ENCODE results near the gene GNG14. TPM values are rescaled to one million over a fixed set of nuclear protein-coding genes. Genes with fewer than 3 reads are reported as not detected.

GNG14 gene
- total and polyA plus RNA-seq, 10 of the 15 experiments (the other 5 are each of a cell fraction or from before 2014, with no cell fraction given): not detected

DNA sequence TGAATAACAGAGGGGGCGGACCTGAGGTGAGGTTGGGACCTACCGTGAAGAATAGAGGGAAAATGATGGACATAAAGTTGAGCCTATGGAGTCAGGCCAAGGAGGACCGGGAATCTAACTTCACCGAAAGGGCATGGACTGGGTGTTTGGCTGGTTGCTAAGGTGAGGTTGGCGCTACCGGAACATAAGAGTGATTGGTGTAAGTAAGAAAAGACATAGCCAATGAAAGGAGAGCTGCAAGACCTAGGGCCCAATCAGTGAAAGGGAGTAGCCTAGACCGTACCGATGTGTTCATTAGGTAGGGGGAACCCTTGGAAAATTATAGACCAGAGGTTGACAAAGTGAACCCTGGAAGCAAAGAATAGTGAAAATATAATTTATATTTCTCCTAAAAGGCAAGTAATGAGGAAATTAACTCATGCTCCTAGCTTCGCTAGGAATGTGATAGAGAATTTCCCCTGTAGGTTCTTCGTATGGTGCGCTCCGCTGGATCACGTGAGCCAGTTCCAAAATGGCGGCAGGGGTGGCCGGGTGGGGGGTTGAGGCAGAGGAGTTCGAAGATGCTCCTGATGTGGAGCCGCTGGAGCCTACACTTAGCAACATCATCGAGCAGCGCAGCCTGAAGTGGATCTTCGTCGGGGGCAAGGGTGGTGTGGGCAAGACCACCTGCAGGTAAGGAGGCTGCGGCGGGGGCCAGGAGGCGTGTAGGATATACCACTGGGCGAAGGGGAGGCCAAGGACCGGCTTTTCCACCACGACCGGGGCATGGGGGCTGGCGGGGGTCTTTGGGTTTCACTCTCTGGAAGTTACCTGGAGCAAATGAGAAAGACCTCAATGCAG lies 49.4 kb downstream of the GNG14 start, which contains the start of gene GET3 (continued):
- TF ChIP-seq, protein P1, sequence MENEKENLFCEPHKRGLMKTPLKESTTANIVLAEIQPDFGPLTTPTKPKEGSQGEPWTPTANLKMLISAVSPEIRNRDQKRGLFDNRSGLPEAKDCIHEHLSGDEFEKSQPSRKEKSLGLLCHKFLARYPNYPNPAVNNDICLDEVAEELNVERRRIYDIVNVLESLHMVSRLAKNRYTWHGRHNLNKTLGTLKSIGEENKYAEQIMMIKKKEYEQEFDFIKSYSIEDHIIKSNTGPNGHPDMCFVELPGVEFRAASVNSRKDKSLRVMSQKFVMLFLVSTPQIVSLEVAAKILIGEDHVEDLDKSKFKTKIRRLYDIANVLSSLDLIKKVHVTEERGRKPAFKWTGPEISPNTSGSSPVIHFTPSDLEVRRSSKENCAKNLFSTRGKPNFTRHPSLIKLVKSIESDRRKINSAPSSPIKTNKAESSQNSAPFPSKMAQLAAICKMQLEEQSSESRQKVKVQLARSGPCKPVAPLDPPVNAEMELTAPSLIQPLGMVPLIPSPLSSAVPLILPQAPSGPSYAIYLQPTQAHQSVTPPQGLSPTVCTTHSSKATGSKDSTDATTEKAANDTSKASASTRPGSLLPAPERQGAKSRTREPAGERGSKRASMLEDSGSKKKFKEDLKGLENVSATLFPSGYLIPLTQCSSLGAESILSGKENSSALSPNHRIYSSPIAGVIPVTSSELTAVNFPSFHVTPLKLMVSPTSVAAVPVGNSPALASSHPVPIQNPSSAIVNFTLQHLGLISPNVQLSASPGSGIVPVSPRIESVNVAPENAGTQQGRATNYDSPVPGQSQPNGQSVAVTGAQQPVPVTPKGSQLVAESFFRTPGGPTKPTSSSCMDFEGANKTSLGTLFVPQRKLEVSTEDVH (IDR thresholded peaks at IDR 0.05; ENCODE audit: low read depth, partially characterized antibody): no peak
- TF ChIP-seq CHD1 (IDR thresholded peaks at IDR 0.05; ENCODE audit: low read depth, low read length) (peak; percentile 97), NFYA (IDR thresholded peaks at IDR 0.05; ENCODE audit: borderline replicate concordance, low read depth, low read length) (peak; percentile 62), SREBF2 (IDR thresholded peaks at IDR 0.05; ENCODE audit: low read length) (no peak), GABPA (IDR thresholded peaks at IDR 0.05; ENCODE audit: low read depth) (0 out of 2 replicates have a peak, but pooled peaks have one; percentile 41), NFIC (IDR thresholded peaks at IDR 0.05; ENCODE audit: low read depth, low read length) (peak; percentile 90), STAT3 (IDR thresholded peaks at IDR 0.05; ENCODE audit: low read depth, low read length) (no peak), RAD51 (IDR thresholded peaks at IDR 0.05) (peak; percentile 98), SPI1 (IDR thresholded peaks at IDR 0.05; ENCODE audit: borderline replicate concordance, insufficient read depth, low read depth, low read length) (no peak), PML (IDR thresholded peaks at IDR 0.05; ENCODE audit: low read length) (peak; percentile 32; the same call in 1 of the 2 replicates), MTA3 (IDR thresholded peaks at IDR 0.05; ENCODE audit: borderline replicate concordance, low read length) (no peak), PAX5 (IDR thresholded peaks at IDR 0.05; ENCODE audit: borderline replicate concordance, low read depth, low read length) (no peak), IRF4 (IDR thresholded peaks at IDR 0.05; ENCODE audit: low read depth, low read length) (no peak), MTA2 (IDR thresholded peaks at IDR 0.05; ENCODE audit: low read depth) (0 out of 2 replicates have a peak, but pooled peaks have one; percentile 8)
- TF ChIP-seq, protein P2, sequence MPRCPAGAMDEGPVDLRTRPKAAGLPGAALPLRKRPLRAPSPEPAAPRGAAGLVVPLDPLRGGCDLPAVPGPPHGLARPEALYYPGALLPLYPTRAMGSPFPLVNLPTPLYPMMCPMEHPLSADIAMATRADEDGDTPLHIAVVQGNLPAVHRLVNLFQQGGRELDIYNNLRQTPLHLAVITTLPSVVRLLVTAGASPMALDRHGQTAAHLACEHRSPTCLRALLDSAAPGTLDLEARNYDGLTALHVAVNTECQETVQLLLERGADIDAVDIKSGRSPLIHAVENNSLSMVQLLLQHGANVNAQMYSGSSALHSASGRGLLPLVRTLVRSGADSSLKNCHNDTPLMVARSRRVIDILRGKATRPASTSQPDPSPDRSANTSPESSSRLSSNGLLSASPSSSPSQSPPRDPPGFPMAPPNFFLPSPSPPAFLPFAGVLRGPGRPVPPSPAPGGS (IDR thresholded peaks at IDR 0.05; ENCODE audit: borderline replicate concordance, insufficient read depth, low read depth, low read length, poor library complexity, severe bottlenecking): no peak
- TF ChIP-seq, protein P3, sequence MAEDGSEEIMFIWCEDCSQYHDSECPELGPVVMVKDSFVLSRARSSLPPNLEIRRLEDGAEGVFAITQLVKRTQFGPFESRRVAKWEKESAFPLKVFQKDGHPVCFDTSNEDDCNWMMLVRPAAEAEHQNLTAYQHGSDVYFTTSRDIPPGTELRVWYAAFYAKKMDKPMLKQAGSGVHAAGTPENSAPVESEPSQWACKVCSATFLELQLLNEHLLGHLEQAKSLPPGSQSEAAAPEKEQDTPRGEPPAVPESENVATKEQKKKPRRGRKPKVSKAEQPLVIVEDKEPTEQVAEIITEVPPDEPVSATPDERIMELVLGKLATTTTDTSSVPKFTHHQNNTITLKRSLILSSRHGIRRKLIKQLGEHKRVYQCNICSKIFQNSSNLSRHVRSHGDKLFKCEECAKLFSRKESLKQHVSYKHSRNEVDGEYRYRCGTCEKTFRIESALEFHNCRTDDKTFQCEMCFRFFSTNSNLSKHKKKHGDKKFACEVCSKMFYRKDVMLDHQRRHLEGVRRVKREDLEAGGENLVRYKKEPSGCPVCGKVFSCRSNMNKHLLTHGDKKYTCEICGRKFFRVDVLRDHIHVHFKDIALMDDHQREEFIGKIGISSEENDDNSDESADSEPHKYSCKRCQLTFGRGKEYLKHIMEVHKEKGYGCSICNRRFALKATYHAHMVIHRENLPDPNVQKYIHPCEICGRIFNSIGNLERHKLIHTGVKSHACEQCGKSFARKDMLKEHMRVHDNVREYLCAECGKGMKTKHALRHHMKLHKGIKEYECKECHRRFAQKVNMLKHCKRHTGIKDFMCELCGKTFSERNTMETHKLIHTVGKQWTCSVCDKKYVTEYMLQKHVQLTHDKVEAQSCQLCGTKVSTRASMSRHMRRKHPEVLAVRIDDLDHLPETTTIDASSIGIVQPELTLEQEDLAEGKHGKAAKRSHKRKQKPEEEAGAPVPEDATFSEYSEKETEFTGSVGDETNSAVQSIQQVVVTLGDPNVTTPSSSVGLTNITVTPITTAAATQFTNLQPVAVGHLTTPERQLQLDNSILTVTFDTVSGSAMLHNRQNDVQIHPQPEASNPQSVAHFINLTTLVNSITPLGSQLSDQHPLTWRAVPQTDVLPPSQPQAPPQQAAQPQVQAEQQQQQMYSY (CRISPR knock-in tag; IDR thresholded peaks at IDR 0.05): no peak
- TF ChIP-seq, protein P4, sequence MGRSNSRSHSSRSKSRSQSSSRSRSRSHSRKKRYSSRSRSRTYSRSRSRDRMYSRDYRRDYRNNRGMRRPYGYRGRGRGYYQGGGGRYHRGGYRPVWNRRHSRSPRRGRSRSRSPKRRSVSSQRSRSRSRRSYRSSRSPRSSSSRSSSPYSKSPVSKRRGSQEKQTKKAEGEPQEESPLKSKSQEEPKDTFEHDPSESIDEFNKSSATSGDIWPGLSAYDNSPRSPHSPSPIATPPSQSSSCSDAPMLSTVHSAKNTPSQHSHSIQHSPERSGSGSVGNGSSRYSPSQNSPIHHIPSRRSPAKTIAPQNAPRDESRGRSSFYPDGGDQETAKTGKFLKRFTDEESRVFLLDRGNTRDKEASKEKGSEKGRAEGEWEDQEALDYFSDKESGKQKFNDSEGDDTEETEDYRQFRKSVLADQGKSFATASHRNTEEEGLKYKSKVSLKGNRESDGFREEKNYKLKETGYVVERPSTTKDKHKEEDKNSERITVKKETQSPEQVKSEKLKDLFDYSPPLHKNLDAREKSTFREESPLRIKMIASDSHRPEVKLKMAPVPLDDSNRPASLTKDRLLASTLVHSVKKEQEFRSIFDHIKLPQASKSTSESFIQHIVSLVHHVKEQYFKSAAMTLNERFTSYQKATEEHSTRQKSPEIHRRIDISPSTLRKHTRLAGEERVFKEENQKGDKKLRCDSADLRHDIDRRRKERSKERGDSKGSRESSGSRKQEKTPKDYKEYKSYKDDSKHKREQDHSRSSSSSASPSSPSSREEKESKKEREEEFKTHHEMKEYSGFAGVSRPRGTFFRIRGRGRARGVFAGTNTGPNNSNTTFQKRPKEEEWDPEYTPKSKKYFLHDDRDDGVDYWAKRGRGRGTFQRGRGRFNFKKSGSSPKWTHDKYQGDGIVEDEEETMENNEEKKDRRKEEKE (IDR thresholded peaks at IDR 0.05): peak; percentile 92
